HG02798 (cell line): ENCODE data around the gene SCGB1C1.
A peak's percentile ranks its signal among the peaks of the same experiment; 100 is the strongest.
"Not testable (repeated sequence)": the region's sequence is repeated elsewhere in the genome, so short reads cannot be mapped to it uniquely, and the experiment has no call there.

ENCODE experiments used
- ATAC-seq: cut with Tn5 transposase; IDR thresholded peaks from one replicate; pipeline ENCODE4 v1.9.1; 2021; ENCODE audit warnings: mild to moderate bottlenecking; ENCODE audit not compliant: unreplicated experiment, poor library complexity

The SCGB1C1 gene

DNA sequence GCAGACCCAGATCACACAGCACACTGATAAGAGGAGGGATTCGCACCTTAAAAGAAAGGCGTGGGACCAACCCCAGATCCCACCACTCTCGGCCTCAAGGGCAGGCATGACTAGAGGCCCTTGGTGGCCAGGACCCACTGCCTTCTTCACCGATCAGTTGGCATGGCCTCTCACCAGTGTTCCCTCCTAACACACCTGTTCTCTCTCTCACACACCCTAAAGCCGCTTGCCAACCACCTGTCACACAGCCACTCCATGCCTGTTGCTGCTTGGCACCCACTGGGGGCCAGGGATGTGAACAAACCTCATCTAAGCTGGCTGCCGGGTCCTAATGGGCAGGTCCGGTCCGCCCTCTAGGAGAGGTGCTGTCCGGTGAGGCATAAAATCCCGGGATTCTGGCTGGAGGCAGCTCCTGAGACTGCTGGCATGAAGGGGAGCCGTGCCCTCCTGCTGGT lies at the start of gene SCGB1C1:
SCGB1C1 (plus strand) TSS at position 405 of the 455 bp plus-strand sequence; CDS start at position 427, 22 bp downstream.
- ATAC-seq: not testable (repeated sequence)

GRCh38 chr11:180242-180641 lies 12.6 kb upstream of the SCGB1C1 start:
- ATAC-seq: not testable (repeated sequence)

DNA sequence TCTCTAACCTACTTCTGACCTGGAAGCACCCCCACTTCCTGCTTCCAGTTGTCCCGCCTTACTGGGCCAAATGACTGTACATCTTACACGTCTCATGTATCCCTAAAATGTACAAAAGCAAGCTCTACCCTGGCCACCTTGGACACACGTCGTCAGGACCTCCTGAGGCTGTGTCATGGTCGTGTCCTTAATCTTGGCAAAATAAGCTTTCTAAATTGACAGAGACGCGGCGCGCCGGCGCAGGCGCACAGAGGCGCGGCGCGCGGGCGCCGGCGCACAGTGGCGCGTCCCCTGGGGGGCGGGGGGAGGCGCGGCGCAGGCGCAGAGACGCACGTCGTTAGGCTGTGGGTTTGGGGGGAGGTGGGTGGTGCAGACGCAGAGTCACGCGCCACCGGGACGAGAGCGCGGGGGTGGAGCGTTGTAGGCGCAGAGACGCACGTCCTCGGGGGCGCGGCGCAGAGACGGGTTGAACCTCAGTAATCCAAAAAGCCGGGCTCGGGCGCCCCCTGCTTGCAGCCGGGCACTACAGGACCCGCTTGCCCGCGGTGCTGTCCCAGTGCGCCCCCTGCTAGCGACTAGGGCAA lies 3.6 kb upstream of the SCGB1C1 start:
- ATAC-seq: peak; percentile 16

- peak; percentile 88 for ATAC-seq
Observed at GRCh38 chr11:189843-190311, 3.0 kb upstream of the SCGB1C1 start.

DNA sequence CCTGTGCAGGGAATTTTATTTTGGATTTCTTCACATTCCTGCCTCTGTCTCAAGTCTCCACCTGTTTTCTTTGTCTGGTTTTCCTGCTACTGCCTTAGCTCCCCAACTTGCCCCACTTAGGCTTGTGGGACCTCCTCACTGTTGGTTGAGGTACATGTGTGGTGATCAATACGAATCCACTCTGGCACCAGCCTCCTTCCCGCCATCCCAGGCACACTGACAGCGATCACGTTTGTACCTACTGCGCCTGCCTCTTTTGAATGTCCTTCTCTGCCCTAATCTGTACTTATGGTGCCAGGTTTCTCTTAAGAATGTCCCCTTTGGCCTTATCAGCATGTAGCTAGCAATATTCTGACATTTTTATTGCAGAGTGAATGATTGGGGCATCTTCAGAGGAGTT lies 2.3 kb upstream of the SCGB1C1 start:
- not testable (repeated sequence) for ATAC-seq

DNA sequence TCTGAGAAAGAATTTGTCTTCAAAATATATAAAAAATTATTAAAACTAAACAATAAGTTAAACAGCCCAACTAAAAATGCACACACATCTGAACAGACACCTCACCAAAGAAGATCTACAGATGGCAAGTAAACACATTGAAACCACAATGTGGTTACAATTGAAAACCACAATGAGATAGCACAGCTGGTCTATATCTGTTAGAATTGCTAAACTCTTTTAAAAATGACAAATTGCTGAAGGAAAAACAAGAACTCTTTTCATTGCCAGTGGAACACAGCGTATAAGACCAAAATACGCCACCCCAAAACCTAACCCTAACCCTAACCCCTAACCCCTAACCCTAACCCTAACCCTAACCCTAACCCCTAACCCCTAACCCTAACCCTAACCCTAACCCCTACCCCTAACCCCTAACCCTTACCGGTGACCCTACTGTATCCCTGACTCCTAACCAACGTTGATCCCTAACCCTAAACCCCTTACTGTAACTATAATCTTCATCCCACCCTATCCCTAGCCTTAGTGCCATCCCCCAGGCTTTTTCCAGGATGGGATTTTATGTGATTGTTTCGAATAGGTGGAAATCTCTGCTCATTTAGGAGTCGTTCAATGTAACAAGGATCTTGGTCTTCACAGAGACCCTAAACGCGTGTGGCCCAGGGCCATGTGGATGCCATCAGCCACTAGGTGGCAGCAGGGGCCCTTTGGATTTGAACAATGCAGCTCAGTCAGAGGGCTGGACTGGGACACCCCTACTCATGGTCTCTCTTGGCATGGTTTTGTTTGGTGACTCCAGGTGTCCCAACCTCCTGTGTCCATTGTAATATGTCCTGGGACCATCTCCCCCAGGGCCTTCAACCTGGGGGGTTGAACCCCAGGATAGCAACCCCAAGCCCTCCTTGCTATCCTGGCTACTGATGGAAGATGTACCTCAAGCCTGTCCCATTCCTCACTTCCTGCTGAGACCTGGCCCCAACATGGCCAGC lies 1.1 kb upstream of the SCGB1C1 start:
- ATAC-seq: not testable (repeated sequence)

DNA sequence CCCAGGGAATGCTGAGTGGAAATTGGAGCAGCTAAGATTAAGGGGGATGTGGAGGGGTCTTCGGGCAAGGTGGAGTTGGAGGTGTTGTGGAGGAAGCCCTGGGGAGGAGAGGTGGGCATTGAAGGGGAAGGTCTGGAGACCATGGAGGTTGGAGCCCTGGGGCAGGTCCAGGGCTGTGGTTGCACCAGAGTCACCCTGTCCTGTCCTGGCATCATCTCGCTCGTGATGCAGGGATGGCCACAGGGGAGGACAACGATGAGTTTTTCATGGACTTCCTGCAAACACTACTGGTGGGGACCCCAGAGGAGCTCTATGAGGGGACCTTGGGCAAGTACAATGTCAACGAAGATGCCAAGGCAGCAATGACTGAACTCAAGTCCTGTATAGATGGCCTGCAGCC lies 603 bp downstream of the SCGB1C1 start:
- ATAC-seq: not testable (repeated sequence)

DNA sequence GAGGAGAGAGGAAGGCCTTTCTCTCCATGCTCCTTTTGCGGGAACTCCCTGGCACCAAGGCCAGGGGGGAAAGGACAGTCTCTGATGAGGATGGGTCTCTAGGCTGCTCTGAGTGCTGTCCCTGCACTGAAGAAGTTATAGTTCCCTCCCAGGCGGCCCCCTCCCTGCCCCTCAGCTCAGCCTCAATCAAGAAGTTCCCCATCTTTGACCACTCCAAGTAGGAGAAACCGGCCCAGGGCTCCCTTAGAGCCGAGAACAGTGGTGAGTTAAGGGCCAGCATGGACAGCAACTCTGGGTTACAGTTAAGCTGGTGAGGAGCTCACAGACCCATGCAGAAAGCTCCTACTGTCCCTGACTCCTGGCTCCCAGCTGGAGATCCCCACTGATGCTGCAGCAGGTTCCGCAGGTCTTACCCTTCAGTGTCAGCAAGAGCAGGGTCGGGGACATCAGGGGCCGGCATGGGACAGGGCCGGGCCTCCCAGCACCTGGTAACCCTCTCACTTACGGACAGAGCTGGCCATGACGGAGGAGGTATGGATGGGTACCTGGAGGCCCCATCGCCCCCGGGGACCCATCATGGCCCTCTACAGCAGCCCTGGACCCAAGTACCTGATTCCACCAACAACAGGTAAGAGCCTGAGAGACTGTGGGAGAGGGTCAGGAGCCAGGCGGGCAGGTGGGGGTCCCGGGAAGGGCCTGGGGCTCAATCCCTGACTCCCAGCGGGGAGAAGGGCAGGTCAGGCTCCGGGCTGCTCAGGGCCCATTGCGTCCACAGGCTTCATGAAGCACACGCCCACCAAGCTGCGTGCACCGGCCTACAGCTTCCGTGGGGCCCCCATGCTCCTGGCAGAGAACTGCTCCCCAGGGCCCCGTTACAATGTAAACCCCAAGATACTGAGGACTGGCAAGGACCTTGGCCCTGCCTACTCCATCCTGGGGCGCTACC lies 4.2 kb downstream of the SCGB1C1 start:
- ATAC-seq: no peak

DNA sequence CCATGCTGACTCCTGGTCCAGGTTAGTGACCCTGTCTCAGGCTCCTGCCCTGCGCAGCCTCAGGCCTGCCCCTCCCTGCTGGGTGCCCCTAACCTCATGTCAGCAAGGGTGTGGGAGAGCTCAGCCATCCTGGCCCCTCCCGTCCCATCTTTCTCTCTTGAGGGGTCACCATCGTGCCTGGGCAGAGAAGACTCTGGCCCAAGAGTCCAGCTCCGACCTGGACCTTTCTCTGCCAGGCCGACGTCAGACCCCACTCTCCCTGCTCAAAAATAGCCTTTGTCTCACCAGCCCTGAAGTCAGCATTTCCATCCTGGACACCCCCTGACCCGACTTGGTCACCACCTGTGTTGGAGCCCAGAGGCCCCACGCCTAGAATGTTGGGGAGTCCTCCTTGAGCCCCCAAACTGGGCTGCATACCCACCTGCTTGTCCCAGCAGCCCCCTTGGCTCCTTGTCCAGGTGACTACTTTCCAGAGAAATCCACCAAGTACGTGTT lies 4.9 kb downstream of the SCGB1C1 start:
- ATAC-seq: no peak

- no peak for ATAC-seq
Observed at GRCh38 chr11:198236-198806, 5.4 kb downstream of the SCGB1C1 start.

DNA sequence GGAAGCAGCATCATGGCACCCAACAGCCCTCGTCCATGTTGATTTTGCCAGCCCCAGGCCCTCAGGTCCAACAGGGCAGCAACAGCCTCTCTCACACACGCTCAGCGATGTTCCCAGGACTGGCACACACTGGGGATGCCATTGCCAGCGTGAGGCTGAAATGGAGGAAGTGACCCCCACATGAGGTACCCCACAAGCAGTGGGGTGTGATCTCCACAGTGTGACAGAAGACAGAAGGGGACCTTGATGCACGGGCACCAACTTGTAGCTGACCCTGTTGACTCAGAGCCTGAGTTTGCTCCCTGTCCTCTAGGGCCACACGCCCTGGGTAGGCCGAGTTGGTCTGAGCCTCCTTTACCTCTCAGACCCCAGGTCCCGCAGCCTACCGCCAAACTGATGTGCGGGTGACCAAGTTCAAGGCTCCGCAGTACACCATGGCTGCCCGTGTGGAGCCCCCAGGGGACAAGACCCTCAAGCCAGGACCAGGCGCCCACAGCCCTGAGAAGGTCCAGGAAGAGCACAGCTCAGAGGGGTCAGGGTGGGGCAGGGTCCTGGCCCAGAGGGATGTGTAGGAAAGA lies 6.2 kb downstream of the SCGB1C1 start:
- no peak for ATAC-seq

DNA sequence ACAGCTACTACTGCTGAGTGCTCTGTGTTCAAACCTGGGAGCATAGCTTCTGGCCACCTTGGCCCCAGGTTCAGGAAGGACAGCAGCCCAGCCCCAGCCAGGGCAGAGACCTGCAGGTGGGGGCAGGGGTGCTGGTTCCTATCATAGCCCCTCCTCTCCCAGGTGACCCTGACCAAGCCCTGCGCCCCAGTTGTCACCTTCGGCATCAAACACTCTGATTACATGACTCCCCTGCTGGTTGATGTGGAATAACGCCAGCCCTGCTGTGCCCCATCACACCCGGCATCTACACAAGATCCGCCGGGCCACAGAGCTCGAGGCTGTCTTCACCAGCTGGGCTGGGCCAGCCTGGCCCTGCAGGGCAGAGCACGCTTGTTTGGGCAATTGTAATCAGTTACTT lies 6.9 kb downstream of the SCGB1C1 start:
- no peak for ATAC-seq

GRCh38 chr11:200224-201003 lies 7.5 kb downstream of the SCGB1C1 start:
- ATAC-seq: no peak

- no peak for ATAC-seq
Observed at GRCh38 chr11:201966-202365, 9.1 kb downstream of the SCGB1C1 start.

DNA sequence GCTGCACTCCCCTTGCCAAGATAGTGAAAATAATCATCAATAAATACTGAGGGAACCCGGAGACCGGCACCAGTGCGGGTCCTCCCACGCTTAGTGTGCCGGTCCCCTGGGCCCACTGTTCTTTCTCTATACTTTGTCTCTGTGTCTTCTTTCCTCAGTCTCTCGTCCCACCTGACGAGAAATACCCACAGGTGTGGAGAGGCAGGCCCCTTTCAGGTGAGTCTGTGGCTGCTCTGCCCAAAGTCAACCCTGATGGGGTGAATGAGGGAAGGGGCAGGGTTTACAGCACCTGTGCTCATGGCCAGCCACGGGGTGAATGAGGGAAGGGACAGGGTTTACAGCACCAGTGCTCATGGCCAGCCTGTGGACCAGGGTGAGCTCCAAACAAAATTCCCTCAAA lies 9.6 kb downstream of the SCGB1C1 start:
- ATAC-seq: no peak

DNA sequence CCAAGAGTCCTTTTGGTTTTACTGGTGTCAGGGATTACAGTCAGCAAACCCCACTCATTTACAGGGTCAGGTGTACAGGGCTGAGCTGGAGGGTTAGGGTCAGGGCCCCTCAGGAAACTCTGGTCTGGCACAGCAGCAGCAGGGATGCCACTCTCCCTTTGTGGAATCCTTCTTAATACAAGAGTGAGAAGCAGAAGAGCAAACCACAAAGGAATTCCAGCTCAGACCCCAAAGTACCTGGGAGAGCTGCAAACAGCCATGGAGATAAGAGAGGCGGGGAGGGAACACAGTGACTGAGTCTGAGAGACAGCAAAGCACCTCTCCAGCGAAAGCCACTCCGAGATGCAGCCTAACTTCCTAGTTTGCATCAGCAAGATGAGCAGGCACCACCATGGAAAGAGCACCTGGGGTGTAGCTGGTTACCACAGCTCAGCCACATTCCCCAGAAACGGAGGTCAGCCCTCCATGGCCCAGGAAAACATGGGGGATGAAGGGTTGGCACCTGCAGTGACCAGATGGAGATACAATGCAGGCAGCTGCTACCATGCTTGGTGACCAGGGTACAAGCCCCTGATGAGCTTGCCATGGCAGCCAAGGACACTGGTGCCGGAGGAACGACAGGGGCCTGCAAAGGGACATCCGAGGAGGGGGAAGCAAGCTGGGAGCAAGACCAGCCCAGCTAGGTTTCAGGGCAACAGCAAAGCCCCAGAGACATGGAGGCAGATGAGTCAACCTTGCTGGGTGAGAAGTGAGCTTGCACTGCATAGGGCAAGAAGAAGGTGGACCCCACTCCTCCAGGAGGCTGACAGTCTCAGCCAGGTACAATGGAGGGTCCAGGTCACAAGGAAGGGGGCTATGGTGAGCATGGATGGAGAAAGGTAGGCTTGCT lies 10.4 kb downstream of the SCGB1C1 start:
- no peak for ATAC-seq

DNA sequence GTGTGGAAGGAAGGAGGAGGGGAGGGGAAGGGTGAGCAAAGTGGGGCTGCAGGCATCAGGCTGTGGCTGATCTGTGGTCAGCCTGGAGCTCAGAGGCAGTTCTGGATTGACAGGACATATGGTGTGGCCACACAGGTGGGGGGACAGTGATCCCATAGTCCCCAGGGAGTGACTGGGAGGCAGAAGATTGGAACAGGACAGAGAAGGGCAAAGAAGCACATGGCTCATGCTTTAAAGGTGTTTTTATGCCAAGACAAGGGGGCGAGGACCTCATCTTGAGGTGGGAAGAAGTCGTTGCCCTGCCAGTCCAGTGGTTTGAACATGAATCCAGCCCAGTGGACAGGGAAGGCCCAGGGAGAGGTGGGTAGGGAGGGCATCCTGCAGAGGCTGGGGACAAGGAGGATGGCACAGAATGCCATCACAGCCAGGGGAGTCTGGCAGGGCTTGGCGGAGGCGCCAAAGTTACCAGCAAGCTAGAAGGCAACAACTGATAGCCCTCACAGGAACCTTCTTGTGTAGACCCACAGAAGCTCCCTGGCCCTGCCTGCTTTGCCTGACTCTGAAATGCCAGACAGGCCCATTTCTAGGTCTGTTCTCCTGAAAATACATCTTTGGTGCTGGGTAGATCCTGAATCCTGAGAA lies 11.2 kb downstream of the SCGB1C1 start:
- no peak for ATAC-seq
